Measurements from ENCODE around the gene GPC6. TPM values are rescaled to one million over a fixed set of nuclear protein-coding genes. Genes with fewer than 3 reads are reported as not detected.

The GPC6 gene
- total RNA-seq, 2 experiments from 2014 or later: not detected

GRCh38 chr13:94216476-94216875 lies 989.9 kb downstream of the GPC6 start:
- intact Hi-C loops (cut with micrococcal nuclease): no loop called here
- ChIA-PET POLR2A (no interaction called here), CTCF (no interaction called here)
- no peak overlapping the region for H3K27ac Mint-ChIP-seq
- H3K4me3 Mint-ChIP-seq: no peak overlapping the region
- H3K9me3 Mint-ChIP-seq: no peaks in the 10 kb centered on the region
- H3K4me1 Mint-ChIP-seq (ENCODE audit: low read depth): no peaks in the 10 kb centered on the region
- H3K36me3 Mint-ChIP-seq: no peaks in the 10 kb centered on the region
- DNase-seq: no peak
- no peaks in the 10 kb centered on the region for H3K27me3 Mint-ChIP-seq

- Mint-ChIP-seq H3K4me3 (no peak overlapping the region), H3K27ac (no peak overlapping the region), H3K27me3 (no peaks in the 10 kb centered on the region), H3K4me1 (ENCODE audit: low read depth) (no peaks in the 10 kb centered on the region), H3K36me3 (no peaks in the 10 kb centered on the region), H3K9me3 (no peaks in the 10 kb centered on the region)
- ChIA-PET CTCF (no interaction called here), POLR2A (no interaction called here)
- intact Hi-C loops (cut with micrococcal nuclease): no loop called here
- no peak for DNase-seq
These were observed 990.8 kb downstream of the GPC6 start for GRCh38 chr13:94217370-94217769.

GRCh38 chr13:94218537-94218936 lies 991.9 kb downstream of the GPC6 start:
- intact Hi-C loops (cut with micrococcal nuclease): no loop called here
- H3K4me3 Mint-ChIP-seq: no peak overlapping the region
- no peaks in the 10 kb centered on the region for H3K9me3 Mint-ChIP-seq
- H3K27ac Mint-ChIP-seq: no peak overlapping the region
- ChIA-PET POLR2A (no interaction called here), CTCF (no interaction called here)
- no peak for DNase-seq
- H3K36me3 Mint-ChIP-seq: no peaks in the 10 kb centered on the region
- peaks cover 2% of the 10 kb centered on the region for H3K27me3 Mint-ChIP-seq
- H3K4me1 Mint-ChIP-seq (ENCODE audit: low read depth): no peaks in the 10 kb centered on the region

- H3K4me3 Mint-ChIP-seq: no peak overlapping the region
- H3K36me3 Mint-ChIP-seq: no peaks in the 10 kb centered on the region
- ChIA-PET POLR2A (no interaction called here), CTCF (no interaction called here)
- H3K4me1 Mint-ChIP-seq (ENCODE audit: low read depth): no peaks in the 10 kb centered on the region
- intact Hi-C loops (cut with micrococcal nuclease): no loop called here
- DNase-seq: no peak
- no peaks in the 10 kb centered on the region for H3K9me3 Mint-ChIP-seq
- H3K27me3 Mint-ChIP-seq: peaks cover 3% of the 10 kb centered on the region
- no peak overlapping the region for H3K27ac Mint-ChIP-seq
These were observed 992.3 kb downstream of the GPC6 start for GRCh38 chr13:94218951-94219350.

- intact Hi-C loops (cut with micrococcal nuclease): no loop called here
- CTCF ChIA-PET: no interaction called here
These were observed 998.1 kb downstream of the GPC6 start for GRCh38 chr13:94224670-94225069.

GRCh38 chr13:94227255-94227879 lies 1000.8 kb downstream of the GPC6 start:
- ChIA-PET POLR2A (interaction anchor here (0.6 kb wide), 1 partner anchor 172 kb away, joined by 3 read pairs; no protein-coding TSS in a partner anchor), CTCF (interaction anchor here (1.1 kb wide), 1 partner anchor 62 kb away, joined by 3 read pairs; no protein-coding TSS in a partner anchor)
- no peaks in the 10 kb centered on the region for H3K9me3 Mint-ChIP-seq
- no peak overlapping the region for H3K27ac Mint-ChIP-seq
- H3K36me3 Mint-ChIP-seq: no peaks in the 10 kb centered on the region
- intact Hi-C loops (cut with micrococcal nuclease): no loop called here
- DNase-seq: no peak
- no peak overlapping the region for H3K4me3 Mint-ChIP-seq
- no peaks in the 10 kb centered on the region for H3K4me1 Mint-ChIP-seq (ENCODE audit: low read depth)
- H3K27me3 Mint-ChIP-seq: peaks cover 7% of the 10 kb centered on the region

More at GRCh38 chr13:94224670-94225069, 998.1 kb downstream of the GPC6 start:
- no peaks in the 10 kb centered on the region for H3K9me3 Mint-ChIP-seq
- no peaks in the 10 kb centered on the region for H3K4me1 Mint-ChIP-seq (ENCODE audit: low read depth)
- POLR2A ChIA-PET: no interaction called here
- no peak for DNase-seq
- no peak overlapping the region for H3K4me3 Mint-ChIP-seq
- H3K36me3 Mint-ChIP-seq: no peaks in the 10 kb centered on the region
- H3K27ac Mint-ChIP-seq: no peak overlapping the region
- peaks cover 7% of the 10 kb centered on the region for H3K27me3 Mint-ChIP-seq

- H3K4me3 Mint-ChIP-seq: no peak overlapping the region
- H3K36me3 Mint-ChIP-seq: no peaks in the 10 kb centered on the region
- no peaks in the 10 kb centered on the region for H3K9me3 Mint-ChIP-seq
- no peaks in the 10 kb centered on the region for H3K4me1 Mint-ChIP-seq (ENCODE audit: low read depth)
- CTCF ChIA-PET: no interaction called here
- intact Hi-C loops (cut with micrococcal nuclease): no loop called here
- no peak overlapping the region for H3K27ac Mint-ChIP-seq
- POLR2A ChIA-PET: no interaction called here
- no peak for DNase-seq
- H3K27me3 Mint-ChIP-seq: peaks cover 5% of the 10 kb centered on the region
These were observed 1002.2 kb downstream of the GPC6 start for GRCh38 chr13:94228763-94229162.

GRCh38 chr13:94232161-94232950 lies 1005.7 kb downstream of the GPC6 start:
- no peaks in the 10 kb centered on the region for H3K36me3 Mint-ChIP-seq
- H3K27me3 Mint-ChIP-seq: no peaks in the 10 kb centered on the region
- H3K4me3 Mint-ChIP-seq: no peak overlapping the region
- ChIA-PET POLR2A (no interaction called here), CTCF (interaction anchor here (1.0 kb wide), 1 partner anchor 129 kb away, joined by 3 read pairs; no protein-coding TSS in a partner anchor)
- DNase-seq: no peak
- peaks cover 13% of the 10 kb centered on the region for H3K4me1 Mint-ChIP-seq (ENCODE audit: low read depth)
- intact Hi-C loops (cut with micrococcal nuclease): no loop called here
- H3K9me3 Mint-ChIP-seq: no peaks in the 10 kb centered on the region
- H3K27ac Mint-ChIP-seq: no peak overlapping the region

- no peak overlapping the region for H3K4me3 Mint-ChIP-seq
- POLR2A ChIA-PET: no interaction called here
- H3K4me1 Mint-ChIP-seq (ENCODE audit: low read depth): peaks cover 19% of the 10 kb centered on the region
- no peaks in the 10 kb centered on the region for H3K9me3 Mint-ChIP-seq
- no peaks in the 10 kb centered on the region for H3K36me3 Mint-ChIP-seq
- intact Hi-C loops (cut with micrococcal nuclease): no loop called here
- CTCF ChIA-PET: no interaction called here
- DNase-seq: no peak
- no peaks in the 10 kb centered on the region for H3K27me3 Mint-ChIP-seq
- H3K27ac Mint-ChIP-seq: no peak overlapping the region
These were observed 1006.3 kb downstream of the GPC6 start for GRCh38 chr13:94232956-94233355.

- H3K4me3 Mint-ChIP-seq: no peak overlapping the region
- no peaks in the 10 kb centered on the region for H3K27me3 Mint-ChIP-seq
- no peak for DNase-seq
- no peak overlapping the region for H3K27ac Mint-ChIP-seq
- H3K4me1 Mint-ChIP-seq (ENCODE audit: low read depth): peaks cover 23% of the 10 kb centered on the region
- H3K36me3 Mint-ChIP-seq: no peaks in the 10 kb centered on the region
- CTCF ChIA-PET: no interaction called here
- POLR2A ChIA-PET: no interaction called here
- no peaks in the 10 kb centered on the region for H3K9me3 Mint-ChIP-seq
- intact Hi-C loops (cut with micrococcal nuclease): no loop called here
These were observed 1006.8 kb downstream of the GPC6 start for GRCh38 chr13:94233401-94233800.

GRCh38 chr13:94233837-94234236 lies 1007.2 kb downstream of the GPC6 start:
- no peaks in the 10 kb centered on the region for H3K9me3 Mint-ChIP-seq
- ChIA-PET POLR2A (no interaction called here), CTCF (no interaction called here)
- intact Hi-C loops (cut with micrococcal nuclease): no loop called here
- no peak overlapping the region for H3K4me3 Mint-ChIP-seq
- no peak overlapping the region for H3K27ac Mint-ChIP-seq
- DNase-seq: no peak
- no peaks in the 10 kb centered on the region for H3K36me3 Mint-ChIP-seq
- H3K27me3 Mint-ChIP-seq: no peaks in the 10 kb centered on the region
- H3K4me1 Mint-ChIP-seq (ENCODE audit: low read depth): peaks cover 27% of the 10 kb centered on the region

GRCh38 chr13:94234738-94235137 lies 1008.1 kb downstream of the GPC6 start:
- no peak for DNase-seq
- Mint-ChIP-seq H3K36me3 (no peaks in the 10 kb centered on the region), H3K9me3 (no peaks in the 10 kb centered on the region), H3K27ac (no peak overlapping the region), H3K4me1 (ENCODE audit: low read depth) (peaks cover 35% of the 10 kb centered on the region), H3K4me3 (no peak overlapping the region), H3K27me3 (no peaks in the 10 kb centered on the region)
- CTCF ChIA-PET: no interaction called here
- intact Hi-C loops (cut with micrococcal nuclease): loop anchor here (5.0 kb wide), 2 partner anchors 93 to 118 kb away; no protein-coding TSS in a partner anchor
- POLR2A ChIA-PET: no interaction called here

GRCh38 chr13:94236132-94236531 lies 1009.5 kb downstream of the GPC6 start:
- no peak overlapping the region for H3K4me3 Mint-ChIP-seq
- CTCF ChIA-PET: interaction anchor here (0.6 kb wide), 1 partner anchor 470 kb away, joined by 6 read pairs; no protein-coding TSS in a partner anchor
- intact Hi-C loops (cut with micrococcal nuclease): loop anchor here (5.0 kb wide), 2 partner anchors 91 to 116 kb away; no protein-coding TSS in a partner anchor

More at GRCh38 chr13:94236132-94236531, 1009.5 kb downstream of the GPC6 start:
- no peak for DNase-seq
- Mint-ChIP-seq H3K27ac (no peak overlapping the region), H3K27me3 (no peaks in the 10 kb centered on the region), H3K36me3 (no peaks in the 10 kb centered on the region), H3K9me3 (no peaks in the 10 kb centered on the region), H3K4me1 (ENCODE audit: low read depth) (peaks cover 36% of the 10 kb centered on the region)
- POLR2A ChIA-PET: no interaction called here
